ENCODE measurements around the gene IGFBPL1. TPM values are rescaled to one million over a fixed set of nuclear protein-coding genes. Genes with fewer than 3 reads are reported as not detected.

IGFBPL1 gene, protein sequence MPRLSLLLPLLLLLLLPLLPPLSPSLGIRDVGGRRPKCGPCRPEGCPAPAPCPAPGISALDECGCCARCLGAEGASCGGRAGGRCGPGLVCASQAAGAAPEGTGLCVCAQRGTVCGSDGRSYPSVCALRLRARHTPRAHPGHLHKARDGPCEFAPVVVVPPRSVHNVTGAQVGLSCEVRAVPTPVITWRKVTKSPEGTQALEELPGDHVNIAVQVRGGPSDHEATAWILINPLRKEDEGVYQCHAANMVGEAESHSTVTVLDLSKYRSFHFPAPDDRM
- total RNA-seq: 0.32 TPM in 1 of 2 replicates, not detected in the other

DNA sequence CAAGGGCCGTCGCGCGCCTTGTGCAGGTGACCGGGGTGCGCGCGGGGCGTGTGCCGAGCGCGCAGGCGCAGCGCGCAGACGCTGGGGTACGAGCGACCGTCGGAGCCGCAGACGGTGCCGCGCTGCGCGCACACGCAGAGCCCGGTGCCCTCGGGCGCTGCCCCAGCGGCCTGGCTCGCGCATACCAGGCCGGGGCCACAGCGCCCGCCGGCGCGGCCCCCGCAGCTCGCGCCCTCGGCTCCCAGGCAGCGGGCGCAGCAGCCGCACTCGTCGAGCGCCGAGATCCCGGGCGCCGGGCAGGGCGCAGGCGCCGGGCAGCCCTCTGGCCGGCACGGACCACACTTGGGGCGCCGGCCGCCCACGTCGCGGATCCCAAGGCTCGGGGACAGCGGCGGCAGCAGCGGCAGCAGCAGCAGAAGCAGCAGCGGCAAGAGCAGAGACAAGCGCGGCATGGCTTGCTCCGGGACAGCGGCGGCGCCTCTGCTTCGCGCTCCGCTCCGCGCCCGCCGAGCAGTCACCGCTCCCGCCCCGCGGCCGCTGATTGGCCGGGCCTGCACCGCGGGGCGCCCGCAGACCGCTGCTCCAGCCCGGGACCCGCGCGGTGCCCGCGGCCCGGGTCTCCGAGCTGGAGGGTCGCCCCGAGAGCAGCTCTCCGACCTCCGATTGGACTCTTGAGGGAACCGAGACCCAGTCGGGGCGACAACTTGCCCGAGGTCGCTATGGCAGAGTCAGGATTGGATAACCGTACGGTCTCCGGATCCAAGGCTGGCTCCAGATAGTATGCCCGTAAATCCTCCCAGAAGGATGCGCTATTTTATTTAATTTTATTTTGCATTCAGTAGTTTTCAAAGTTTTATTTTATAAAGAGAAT is at the start of gene IGFBPL1:
IGFBPL1 (minus strand) TSS at position 482 of the 871 bp plus-strand sequence; CDS start at position 452, 30 bp downstream.

DNA sequence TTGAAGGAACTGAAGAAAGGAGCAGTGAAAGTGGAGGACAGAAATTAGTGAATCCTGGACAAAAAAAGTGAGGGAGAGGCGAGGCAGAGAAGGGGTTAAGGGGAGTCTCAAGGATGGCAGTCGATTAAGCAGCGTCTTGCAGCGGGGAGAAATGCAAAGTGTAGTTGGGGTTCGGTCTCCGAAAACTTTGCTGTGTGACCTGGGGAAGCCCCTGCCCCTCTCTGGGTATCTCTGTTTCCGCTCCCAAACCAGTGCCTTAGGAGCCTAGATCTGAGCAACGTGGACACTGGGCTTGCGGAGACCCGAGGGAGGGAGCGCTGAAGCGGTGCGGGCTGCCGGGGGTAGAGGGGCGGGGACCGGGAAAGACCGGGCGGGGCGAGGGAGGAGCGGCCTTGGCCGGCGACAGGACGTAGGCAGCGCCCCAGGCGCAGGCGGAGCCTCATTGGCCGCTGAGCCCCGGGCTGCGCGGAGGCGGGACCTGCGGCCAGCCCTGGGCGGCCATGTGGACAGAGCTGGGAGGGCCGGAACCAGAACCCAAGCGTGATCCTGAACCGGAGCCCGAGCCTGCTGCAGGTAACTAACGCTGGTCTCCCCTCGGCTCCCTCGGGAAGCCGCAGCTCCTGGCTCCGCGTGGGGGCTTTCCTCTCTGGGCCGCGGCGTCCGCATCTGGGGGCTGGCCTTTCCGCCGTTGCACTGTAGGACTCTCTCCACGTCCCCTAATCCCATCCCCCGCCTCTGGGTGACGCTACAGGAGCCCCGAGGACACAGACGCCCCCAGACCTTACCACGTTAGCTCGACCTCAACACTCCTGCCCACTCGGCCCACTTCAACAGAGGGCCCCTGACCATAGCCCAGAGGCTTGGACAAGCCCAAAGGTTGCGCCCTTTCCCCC is 31.8 kb downstream of the IGFBPL1 start, which contains the start of gene ALDH1B1:
ALDH1B1 (plus strand) TSS at position 468 of the 893 bp plus-strand sequence. CDS start 3,047 bp downstream, outside the sequence.

Other genes starting within 250 kb of the IGFBPL1 start
- gene ALDH1B1, start 31.8 kb downstream of the IGFBPL1 start, total RNA-seq: 39.5 and 62.5 TPM in 2 replicates
- gene ANKRD18A, start 196.1 kb upstream of the IGFBPL1 start, total RNA-seq: not detected in 2 replicates

All from smooth muscle cell of the umbilical artery (primary cell).